HG03432 (cell line): Measurements from ENCODE around the gene SNF8.

Source experiments
- ATAC-seq: cut with Tn5 transposase; IDR thresholded peaks from one replicate; pipeline ENCODE4 v1.9.1; 2021; ENCODE audit warnings: mild to moderate bottlenecking, moderate library complexity; ENCODE audit not compliant: unreplicated experiment

The SNF8 gene

GRCh38 chr17:48893646-48894508, 50.8 kb downstream of the SNF8 start:
- no peak for ATAC-seq

GRCh38 chr17:48892940-48893645, 51.5 kb downstream of the SNF8 start:
- no peak for ATAC-seq

- ATAC-seq: no peak
Observed at GRCh38 chr17:48890086-48890485, 54.6 kb downstream of the SNF8 start.

- no peak for ATAC-seq
Observed at GRCh38 chr17:48883171-48883570, 61.5 kb downstream of the SNF8 start.

- ATAC-seq: no peak
Observed at GRCh38 chr17:48882272-48882671, 62.4 kb downstream of the SNF8 start.
